Measurements from ENCODE around the gene DCLRE1B. TPM values are rescaled to one million over a fixed set of nuclear protein-coding genes. Genes with fewer than 3 reads are reported as not detected.
A peak's percentile ranks its signal among the peaks of the same experiment; 100 is the strongest.

DCLRE1B gene
- total and polyA plus RNA-seq, 9 of the 15 experiments (the other 6 are each of a cell fraction or from before 2014, with no cell fraction given) = 10.6 to 28.8 (median 17.2) TPM

DNA sequence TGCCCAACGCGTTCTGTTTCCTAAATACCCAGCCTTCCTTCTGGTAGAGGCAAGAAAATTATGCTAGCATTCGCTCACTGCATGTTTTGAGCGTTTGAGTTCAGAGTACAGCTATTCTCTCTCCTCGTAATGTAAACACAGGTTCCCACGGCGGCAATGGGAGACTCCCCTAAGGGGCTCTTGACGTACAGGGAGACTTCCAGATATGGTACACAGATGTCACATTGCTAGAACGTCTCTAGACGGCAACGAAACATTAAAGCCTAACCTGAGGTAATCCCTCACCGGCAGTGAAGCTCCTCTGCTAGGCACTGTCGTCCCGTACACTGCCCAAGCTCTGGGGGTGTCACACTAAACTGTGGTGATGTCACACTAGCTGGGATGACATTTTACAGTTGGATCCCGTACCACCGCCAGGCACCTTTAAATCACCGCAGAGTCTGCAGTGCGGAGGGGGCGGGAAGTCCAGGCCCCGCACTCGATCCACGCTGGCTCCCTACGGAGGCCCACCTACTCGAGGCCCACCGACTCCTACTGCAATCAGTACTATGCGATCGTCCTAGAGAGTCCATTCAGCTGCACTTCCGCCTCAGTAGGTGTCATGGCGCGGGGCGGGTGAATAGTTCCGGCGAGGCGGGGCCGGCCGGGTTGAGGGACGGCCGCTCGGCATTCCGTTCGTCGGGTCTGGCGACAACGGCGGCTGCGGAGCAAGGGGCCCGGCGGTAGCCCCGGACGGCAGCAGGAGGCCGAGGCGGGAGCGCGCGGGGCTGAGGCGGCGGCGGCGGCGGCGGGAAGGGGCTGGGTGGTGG, 24.0 kb downstream of the DCLRE1B start, which contains the start of gene HIPK1 (continued):
- peak; percentile 59; the same call in 1 of the 2 replicates for TF ChIP-seq E2F4 (CRISPR knock-in tag; IDR thresholded peaks at IDR 0.05; ENCODE audit: low read depth)
- no peak for TF ChIP-seq MAFK (IDR thresholded peaks at IDR 0.05; ENCODE audit: low read length)
- TF ChIP-seq POLR2A (conservative IDR thresholded peaks at IDR 0.05) = peak; percentile 85
- no peak for TF ChIP-seq NCOA4 (IDR thresholded peaks at IDR 0.05; ENCODE audit: partially characterized antibody)
- TF ChIP-seq TEAD2 (tag; IDR thresholded peaks at IDR 0.05) = no peak; the same call in 1 of the 2 replicates
- no peak for TF ChIP-seq SETDB1 (IDR thresholded peaks at IDR 0.05; ENCODE audit: low read length)
- no peak for TF ChIP-seq NFATC3 (IDR thresholded peaks at IDR 0.05)
- no peak for TF ChIP-seq NUFIP1 (IDR thresholded peaks at IDR 0.05; ENCODE audit: partially characterized antibody)
- no peak for TF ChIP-seq POLR3A (IDR thresholded peaks at IDR 0.05; ENCODE audit: borderline replicate concordance, extremely low read depth, insufficient read depth, insufficient read length)
- peak; percentile 54 for TF ChIP-seq RBM39 (optimal IDR thresholded peaks at IDR 0.05; ENCODE audit: low read depth, low read length)
- TF ChIP-seq, protein P1, sequence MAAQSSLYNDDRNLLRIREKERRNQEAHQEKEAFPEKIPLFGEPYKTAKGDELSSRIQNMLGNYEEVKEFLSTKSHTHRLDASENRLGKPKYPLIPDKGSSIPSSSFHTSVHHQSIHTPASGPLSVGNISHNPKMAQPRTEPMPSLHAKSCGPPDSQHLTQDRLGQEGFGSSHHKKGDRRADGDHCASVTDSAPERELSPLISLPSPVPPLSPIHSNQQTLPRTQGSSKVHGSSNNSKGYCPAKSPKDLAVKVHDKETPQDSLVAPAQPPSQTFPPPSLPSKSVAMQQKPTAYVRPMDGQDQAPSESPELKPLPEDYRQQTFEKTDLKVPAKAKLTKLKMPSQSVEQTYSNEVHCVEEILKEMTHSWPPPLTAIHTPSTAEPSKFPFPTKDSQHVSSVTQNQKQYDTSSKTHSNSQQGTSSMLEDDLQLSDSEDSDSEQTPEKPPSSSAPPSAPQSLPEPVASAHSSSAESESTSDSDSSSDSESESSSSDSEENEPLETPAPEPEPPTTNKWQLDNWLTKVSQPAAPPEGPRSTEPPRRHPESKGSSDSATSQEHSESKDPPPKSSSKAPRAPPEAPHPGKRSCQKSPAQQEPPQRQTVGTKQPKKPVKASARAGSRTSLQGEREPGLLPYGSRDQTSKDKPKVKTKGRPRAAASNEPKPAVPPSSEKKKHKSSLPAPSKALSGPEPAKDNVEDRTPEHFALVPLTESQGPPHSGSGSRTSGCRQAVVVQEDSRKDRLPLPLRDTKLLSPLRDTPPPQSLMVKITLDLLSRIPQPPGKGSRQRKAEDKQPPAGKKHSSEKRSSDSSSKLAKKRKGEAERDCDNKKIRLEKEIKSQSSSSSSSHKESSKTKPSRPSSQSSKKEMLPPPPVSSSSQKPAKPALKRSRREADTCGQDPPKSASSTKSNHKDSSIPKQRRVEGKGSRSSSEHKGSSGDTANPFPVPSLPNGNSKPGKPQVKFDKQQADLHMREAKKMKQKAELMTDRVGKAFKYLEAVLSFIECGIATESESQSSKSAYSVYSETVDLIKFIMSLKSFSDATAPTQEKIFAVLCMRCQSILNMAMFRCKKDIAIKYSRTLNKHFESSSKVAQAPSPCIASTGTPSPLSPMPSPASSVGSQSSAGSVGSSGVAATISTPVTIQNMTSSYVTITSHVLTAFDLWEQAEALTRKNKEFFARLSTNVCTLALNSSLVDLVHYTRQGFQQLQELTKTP (IDR thresholded peaks at IDR 0.05; ENCODE audit: low read depth in 1 of 2, partially characterized antibody in 2 of 2) = peak; percentile 63 to 81
- TF ChIP-seq CXXC5 (CRISPR knock-in tag; IDR thresholded peaks at IDR 0.05) = peak; percentile 93
- TF ChIP-seq ZNF263 (CRISPR knock-in tag; IDR thresholded peaks at IDR 0.05; ENCODE audit: borderline replicate concordance) = peak; percentile 48; the same call in 1 of the 2 replicates
- TF ChIP-seq, protein P2, sequence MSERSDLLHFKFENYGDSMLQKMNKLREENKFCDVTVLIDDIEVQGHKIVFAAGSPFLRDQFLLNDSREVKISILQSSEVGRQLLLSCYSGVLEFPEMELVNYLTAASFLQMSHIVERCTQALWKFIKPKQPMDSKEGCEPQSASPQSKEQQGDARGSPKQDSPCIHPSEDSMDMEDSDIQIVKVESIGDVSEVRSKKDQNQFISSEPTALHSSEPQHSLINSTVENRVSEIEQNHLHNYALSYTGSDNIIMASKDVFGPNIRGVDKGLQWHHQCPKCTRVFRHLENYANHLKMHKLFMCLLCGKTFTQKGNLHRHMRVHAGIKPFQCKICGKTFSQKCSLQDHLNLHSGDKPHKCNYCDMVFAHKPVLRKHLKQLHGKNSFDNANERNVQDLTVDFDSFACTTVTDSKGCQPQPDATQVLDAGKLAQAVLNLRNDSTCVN (CRISPR knock-in tag; IDR thresholded peaks at IDR 0.05) = 0 out of 2 replicates have a peak, but pooled peaks have one; percentile 38
- TF ChIP-seq MAFG (tag; conservative IDR thresholded peaks at IDR 0.05) = no peak
- no peak for TF ChIP-seq ZNF436 (CRISPR knock-in tag; IDR thresholded peaks at IDR 0.05)
- peak; percentile 73 for TF ChIP-seq TAF9B (IDR thresholded peaks at IDR 0.05; ENCODE audit: partially characterized antibody)
- TF ChIP-seq SRF (CRISPR knock-in tag; IDR thresholded peaks at IDR 0.05) = peak in 1 of 2 experiments; percentile 77; a peak in 2 of 4 replicates
- peak; percentile 87 for TF ChIP-seq PCBP1 (IDR thresholded peaks at IDR 0.05; ENCODE audit: low read depth, low read length, poor library complexity, severe bottlenecking)
- TF ChIP-seq ZNF584 (CRISPR knock-in tag; IDR thresholded peaks at IDR 0.05; ENCODE audit: low read depth) = no peak
- TF ChIP-seq DNMT1 (IDR thresholded peaks at IDR 0.05) = no peak
- TF ChIP-seq CCAR2 (IDR thresholded peaks at IDR 0.05; ENCODE audit: low read depth, low read length) = no peak

Measured in K562 (cell line).